Measurements from ENCODE around the gene ACP1.

- TF ChIP-seq CTCF (IDR thresholded peaks at IDR 0.05) (no peak), POLR2A (IDR thresholded peaks at IDR 0.05) (no peak), POLR2AphosphoS5 (IDR thresholded peaks at IDR 0.05; ENCODE audit: insufficient read depth in 1 of 2, low read depth in 1 of 2) (no peak)
Observed at GRCh38 chr2:263022-263738, 1.6 kb upstream of the ACP1 start.
